ENCODE results near the gene SNAPC2. TPM values are rescaled to one million over a fixed set of nuclear protein-coding genes. Genes with fewer than 3 reads are reported as not detected.

SNAPC2 gene
- total and polyA plus RNA-seq, 2 of the 13 experiments (the other 11 are each of a cell fraction or from before 2014, with no cell fraction given): 10.2 to 12.7 TPM

DNA sequence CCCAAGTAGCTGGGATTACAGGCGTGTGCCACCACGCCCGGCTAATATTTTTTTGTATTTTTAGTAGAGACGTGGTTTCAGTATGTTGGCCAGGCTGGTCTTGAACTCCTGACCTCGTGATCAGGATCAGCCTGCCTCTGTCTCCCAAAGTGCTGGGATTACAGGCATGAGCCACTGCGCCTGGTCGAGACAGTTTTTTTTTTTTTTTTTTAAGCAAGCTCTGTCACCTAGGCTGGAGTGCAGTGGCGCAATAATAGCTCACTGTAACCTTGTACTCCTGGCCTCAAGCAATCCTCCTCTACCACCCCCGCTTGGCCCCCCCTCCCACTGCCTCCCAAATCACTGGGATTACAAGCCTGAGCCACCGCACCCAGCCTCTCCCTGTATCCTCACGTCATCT lies 22.8 kb upstream of the SNAPC2 start (continued):
- TF ChIP-seq ZNF280D (CRISPR knock-in tag; IDR thresholded peaks at IDR 0.05) (no peak), ONECUT2 (CRISPR knock-in tag; IDR thresholded peaks at IDR 0.05) (no peak), ZNF780A (CRISPR knock-in tag; IDR thresholded peaks at IDR 0.05) (no peak), ZFAT (CRISPR knock-in tag; conservative IDR thresholded peaks at IDR 0.05) (no peak), ZFP37 (CRISPR knock-in tag; IDR thresholded peaks at IDR 0.05; ENCODE audit: borderline replicate concordance) (no peak), NCOA5 (CRISPR knock-in tag; IDR thresholded peaks at IDR 0.05) (no peak), ZNF333 (CRISPR knock-in tag; IDR thresholded peaks at IDR 0.05; ENCODE audit: borderline replicate concordance) (no peak), NCOA1 (CRISPR knock-in tag; IDR thresholded peaks at IDR 0.05) (no peak), CHCHD3 (CRISPR knock-in tag; IDR thresholded peaks at IDR 0.05) (no peak), ZNF850 (CRISPR knock-in tag; conservative IDR thresholded peaks at IDR 0.05) (no peak), ARID5B (CRISPR knock-in tag; IDR thresholded peaks at IDR 0.05) (peak; percentile 64), ZZZ3 (CRISPR knock-in tag; IDR thresholded peaks at IDR 0.05; ENCODE audit: borderline replicate concordance) (no peak), ZNF354B (CRISPR knock-in tag; IDR thresholded peaks at IDR 0.05) (no peak), ERF (CRISPR knock-in tag; IDR thresholded peaks at IDR 0.05) (no peak), ZSCAN30 (CRISPR knock-in tag; IDR thresholded peaks at IDR 0.05) (no peak), TRAFD1 (CRISPR knock-in tag; IDR thresholded peaks at IDR 0.05; ENCODE audit: borderline replicate concordance) (no peak), ZNF430 (CRISPR knock-in tag; IDR thresholded peaks at IDR 0.05) (no peak), ZGPAT (CRISPR knock-in tag; IDR thresholded peaks at IDR 0.05) (peak; percentile 71; the same call in 1 of the 2 replicates)
- TF ChIP-seq, protein P1, sequence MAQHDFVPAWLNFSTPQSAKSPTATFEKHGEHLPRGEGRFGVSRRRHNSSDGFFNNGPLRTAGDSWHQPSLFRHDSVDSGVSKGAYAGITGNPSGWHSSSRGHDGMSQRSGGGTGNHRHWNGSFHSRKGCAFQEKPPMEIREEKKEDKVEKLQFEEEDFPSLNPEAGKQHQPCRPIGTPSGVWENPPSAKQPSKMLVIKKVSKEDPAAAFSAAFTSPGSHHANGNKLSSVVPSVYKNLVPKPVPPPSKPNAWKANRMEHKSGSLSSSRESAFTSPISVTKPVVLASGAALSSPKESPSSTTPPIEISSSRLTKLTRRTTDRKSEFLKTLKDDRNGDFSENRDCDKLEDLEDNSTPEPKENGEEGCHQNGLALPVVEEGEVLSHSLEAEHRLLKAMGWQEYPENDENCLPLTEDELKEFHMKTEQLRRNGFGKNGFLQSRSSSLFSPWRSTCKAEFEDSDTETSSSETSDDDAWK (CRISPR knock-in tag; IDR thresholded peaks at IDR 0.05): no peak
